ENCODE data around the gene ITSN1.

The ITSN1 gene

DNA sequence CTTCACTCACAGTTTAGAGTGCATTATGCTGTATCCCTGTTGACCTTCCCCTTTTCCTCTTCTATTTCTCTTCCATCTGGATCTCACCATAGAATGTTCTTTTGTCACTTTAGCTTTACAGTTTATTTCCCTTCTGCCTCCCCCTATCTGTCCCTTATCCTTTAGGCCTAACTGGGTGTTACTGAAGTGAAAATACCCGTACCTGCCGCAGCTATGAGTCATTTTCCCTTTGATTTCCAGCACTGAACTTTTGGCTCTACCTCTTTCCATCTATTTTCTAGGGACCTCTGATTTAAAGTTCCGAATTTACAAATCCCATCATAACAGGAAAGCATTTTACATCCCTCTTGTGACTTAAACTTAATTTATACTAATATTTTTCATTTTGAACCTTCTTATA, 19.7 kb downstream of the ITSN1 start:
- TF ChIP-seq POLR2AphosphoS5 (IDR thresholded peaks at IDR 0.05; ENCODE audit: low read depth, low read length): no peak
- no peak for TF ChIP-seq TAF1 (IDR thresholded peaks at IDR 0.05; ENCODE audit: borderline replicate concordance, insufficient read depth, low read length)
- TF ChIP-seq, protein P1, sequence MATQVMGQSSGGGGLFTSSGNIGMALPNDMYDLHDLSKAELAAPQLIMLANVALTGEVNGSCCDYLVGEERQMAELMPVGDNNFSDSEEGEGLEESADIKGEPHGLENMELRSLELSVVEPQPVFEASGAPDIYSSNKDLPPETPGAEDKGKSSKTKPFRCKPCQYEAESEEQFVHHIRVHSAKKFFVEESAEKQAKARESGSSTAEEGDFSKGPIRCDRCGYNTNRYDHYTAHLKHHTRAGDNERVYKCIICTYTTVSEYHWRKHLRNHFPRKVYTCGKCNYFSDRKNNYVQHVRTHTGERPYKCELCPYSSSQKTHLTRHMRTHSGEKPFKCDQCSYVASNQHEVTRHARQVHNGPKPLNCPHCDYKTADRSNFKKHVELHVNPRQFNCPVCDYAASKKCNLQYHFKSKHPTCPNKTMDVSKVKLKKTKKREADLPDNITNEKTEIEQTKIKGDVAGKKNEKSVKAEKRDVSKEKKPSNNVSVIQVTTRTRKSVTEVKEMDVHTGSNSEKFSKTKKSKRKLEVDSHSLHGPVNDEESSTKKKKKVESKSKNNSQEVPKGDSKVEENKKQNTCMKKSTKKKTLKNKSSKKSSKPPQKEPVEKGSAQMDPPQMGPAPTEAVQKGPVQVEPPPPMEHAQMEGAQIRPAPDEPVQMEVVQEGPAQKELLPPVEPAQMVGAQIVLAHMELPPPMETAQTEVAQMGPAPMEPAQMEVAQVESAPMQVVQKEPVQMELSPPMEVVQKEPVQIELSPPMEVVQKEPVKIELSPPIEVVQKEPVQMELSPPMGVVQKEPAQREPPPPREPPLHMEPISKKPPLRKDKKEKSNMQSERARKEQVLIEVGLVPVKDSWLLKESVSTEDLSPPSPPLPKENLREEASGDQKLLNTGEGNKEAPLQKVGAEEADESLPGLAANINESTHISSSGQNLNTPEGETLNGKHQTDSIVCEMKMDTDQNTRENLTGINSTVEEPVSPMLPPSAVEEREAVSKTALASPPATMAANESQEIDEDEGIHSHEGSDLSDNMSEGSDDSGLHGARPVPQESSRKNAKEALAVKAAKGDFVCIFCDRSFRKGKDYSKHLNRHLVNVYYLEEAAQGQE (IDR thresholded peaks at IDR 0.05; ENCODE audit: insufficient read depth in 1 of 2, low read depth in 2 of 2, low read length in 2 of 2): no peak
- no peak for TF ChIP-seq SIN3A (IDR thresholded peaks at IDR 0.05; ENCODE audit: borderline replicate concordance, insufficient read depth, low read length)
- TF ChIP-seq FOXP2 (optimal IDR thresholded peaks at IDR 0.05; ENCODE audit: borderline replicate concordance, extremely low read depth, extremely low read length, insufficient read depth): no peak

DNA sequence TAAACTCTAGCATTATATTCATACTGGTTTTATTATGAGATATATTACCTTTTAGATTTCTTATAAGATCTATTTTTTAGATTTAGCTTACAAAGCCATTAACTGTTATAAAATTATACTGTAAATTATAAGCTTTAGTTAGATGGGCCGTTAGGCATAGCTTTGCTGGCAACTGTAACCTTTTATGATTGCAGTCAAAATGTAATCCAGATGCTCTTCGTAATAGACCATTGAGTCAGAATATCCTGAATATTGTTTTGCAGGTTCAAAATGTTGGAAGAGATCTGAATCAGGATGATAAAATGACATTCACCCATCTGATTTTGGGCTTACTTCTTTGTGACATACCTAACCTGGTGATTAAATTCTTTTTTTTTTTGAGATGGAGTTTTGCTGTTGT, 20.9 kb downstream of the ITSN1 start:
- TF ChIP-seq, protein P1 (IDR thresholded peaks at IDR 0.05; ENCODE audit: insufficient read depth in 1 of 2, low read depth in 2 of 2, low read length in 2 of 2): no peak
- TF ChIP-seq FOXP2 (optimal IDR thresholded peaks at IDR 0.05; ENCODE audit: borderline replicate concordance, extremely low read depth, extremely low read length, insufficient read depth) (no peak), TAF1 (IDR thresholded peaks at IDR 0.05; ENCODE audit: borderline replicate concordance, insufficient read depth, low read length) (no peak), POLR2AphosphoS5 (IDR thresholded peaks at IDR 0.05; ENCODE audit: low read depth, low read length) (no peak), SIN3A (IDR thresholded peaks at IDR 0.05; ENCODE audit: borderline replicate concordance, insufficient read depth, low read length) (no peak)

DNA sequence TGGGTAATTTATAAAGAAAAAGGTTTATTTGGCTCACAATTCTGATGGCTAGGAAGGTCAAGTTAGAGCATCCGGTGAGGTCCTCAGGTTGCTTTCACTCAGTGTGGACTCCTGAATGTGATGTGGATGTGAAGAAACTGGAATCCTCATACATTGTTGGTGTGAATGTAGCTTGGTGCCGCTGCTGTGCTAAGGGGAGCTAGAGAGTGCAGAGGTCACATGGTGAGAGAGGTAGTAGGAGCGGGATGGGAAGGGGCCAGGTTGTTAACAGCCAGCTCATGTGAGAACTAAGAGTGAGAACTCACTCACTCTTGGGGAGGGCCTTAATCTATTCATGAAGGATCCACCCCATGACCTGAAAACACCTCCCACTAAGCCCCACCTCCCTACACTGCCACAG, 21.8 kb downstream of the ITSN1 start:
- no peak for TF ChIP-seq TAF1 (IDR thresholded peaks at IDR 0.05; ENCODE audit: borderline replicate concordance, insufficient read depth, low read length)

- TF ChIP-seq POLR2AphosphoS5 (IDR thresholded peaks at IDR 0.05; ENCODE audit: low read depth, low read length) (no peak), FOXP2 (optimal IDR thresholded peaks at IDR 0.05; ENCODE audit: borderline replicate concordance, extremely low read depth, extremely low read length, insufficient read depth) (no peak), TAF1 (IDR thresholded peaks at IDR 0.05; ENCODE audit: borderline replicate concordance, insufficient read depth, low read length) (no peak), SIN3A (IDR thresholded peaks at IDR 0.05; ENCODE audit: borderline replicate concordance, insufficient read depth, low read length) (no peak)
- TF ChIP-seq, protein P1 (IDR thresholded peaks at IDR 0.05; ENCODE audit: insufficient read depth in 1 of 2, low read depth in 2 of 2, low read length in 2 of 2): no peak
Observed at GRCh38 chr21:33666153-33666552, 23.9 kb downstream of the ITSN1 start.

GRCh38 chr21:33667636-33668035, 25.3 kb downstream of the ITSN1 start:
- TF ChIP-seq SIN3A (IDR thresholded peaks at IDR 0.05; ENCODE audit: borderline replicate concordance, insufficient read depth, low read length) (no peak), FOXP2 (optimal IDR thresholded peaks at IDR 0.05; ENCODE audit: borderline replicate concordance, extremely low read depth, extremely low read length, insufficient read depth) (no peak)

GRCh38 chr21:33668180-33668579, 25.9 kb downstream of the ITSN1 start:
- TF ChIP-seq FOXP2 (optimal IDR thresholded peaks at IDR 0.05; ENCODE audit: borderline replicate concordance, extremely low read depth, extremely low read length, insufficient read depth): no peak
- TF ChIP-seq, protein P1 (IDR thresholded peaks at IDR 0.05; ENCODE audit: insufficient read depth in 1 of 2, low read depth in 2 of 2, low read length in 2 of 2): no peak
- no peak for TF ChIP-seq TAF1 (IDR thresholded peaks at IDR 0.05; ENCODE audit: borderline replicate concordance, insufficient read depth, low read length)
- no peak for TF ChIP-seq SIN3A (IDR thresholded peaks at IDR 0.05; ENCODE audit: borderline replicate concordance, insufficient read depth, low read length)
- no peak for TF ChIP-seq POLR2AphosphoS5 (IDR thresholded peaks at IDR 0.05; ENCODE audit: low read depth, low read length)

All from PFSK-1 (cell line).